ENCODE data around the gene CHRNA1.
"Not testable (repeated sequence)": the region's sequence is repeated elsewhere in the genome, so short reads cannot be mapped to it uniquely, and the experiment has no call there.

CHRNA1 gene

GRCh38 chr2:174711206-174711605 is 53.1 kb downstream of the CHRNA1 start:
- DNase-seq, result no peak

GRCh38 chr2:174709416-174710004 is 54.8 kb downstream of the CHRNA1 start:
- DNase-seq, result not testable (repeated sequence)

- DNase-seq, result no peak
These were observed 55.6 kb downstream of the CHRNA1 start for GRCh38 chr2:174708713-174709112.

GRCh38 chr2:174705321-174705720 is 59.0 kb downstream of the CHRNA1 start:
- DNase-seq, result no peak

GRCh38 chr2:174704642-174705041 is 59.6 kb downstream of the CHRNA1 start:
- DNase-seq, result no peak

- no peak for DNase-seq
These were observed 60.2 kb downstream of the CHRNA1 start for GRCh38 chr2:174704061-174704460.

GRCh38 chr2:174703430-174703829 is 60.8 kb downstream of the CHRNA1 start:
- no peak for DNase-seq

- DNase-seq, result no peak
These were observed 61.7 kb downstream of the CHRNA1 start for GRCh38 chr2:174702541-174702940.

GRCh38 chr2:174699993-174700766 is 64.1 kb downstream of the CHRNA1 start:
- DNase-seq, result no peak
